Heart right ventricle (tissue), 16 donors: ENCODE measurements around the gene RAB33B. TPM values are rescaled to one million over a fixed set of nuclear protein-coding genes. Genes with fewer than 3 reads are reported as not detected.
"Not testable (repeated sequence)": the region's sequence is repeated elsewhere in the genome, so short reads cannot be mapped to it uniquely, and the experiment has no call there.

Experiments
- ATAC-seq, 8 donors: fragments of 200-7000 bp; cut with Tn5 transposase; one replicate each; pipeline ENCODE4 v1.9.1; 2020; ENCODE audit warnings: mild to moderate bottlenecking in 8 of 8, moderate library complexity in 8 of 8, moderate number of reproducible peaks in 1 of 8
- DNase-seq, 2 donors: peaks; one replicate each; pipeline ENCODE4 v3.0.0-alpha.2; 2020
- H3K27ac ChIP-seq, 10 donors: fragments of 200-600 bp; sonication (generic) in 2 of 10; one replicate each; pipeline versions ENCODE4 v1.5.0 to v1.8.0; 2020 to 2022; ENCODE audit warnings: mild to moderate bottlenecking in 3 of 10
- H3K27me3 ChIP-seq, 7 donors: fragments of 200-600 bp; one replicate each; pipeline ENCODE4 v1.8.0; 2021 to 2022; ENCODE audit warnings: mild to moderate bottlenecking in 2 of 7
- H3K36me3 ChIP-seq, 9 donors: fragments of 200-600 bp; sonication (generic) in 1 of 9; one replicate each; pipeline versions ENCODE4 v1.5.0 to v1.8.0; 2020 to 2022; ENCODE audit warnings: mild to moderate bottlenecking in 2 of 9
- H3K4me1 ChIP-seq, 9 donors: fragments of 200-600 bp; sonication (generic) in 1 of 9; one replicate each; pipeline versions ENCODE4 v1.5.0 to v1.8.0; 2020 to 2022; ENCODE audit warnings: mild to moderate bottlenecking in 4 of 9
- H3K4me3 ChIP-seq, 10 donors: fragments of 200-600 bp; sonication (generic) in 2 of 10; one replicate each; pipeline versions ENCODE4 v1.5.0 to v1.8.0; 2020 to 2022; ENCODE audit warnings: mild to moderate bottlenecking in 7 of 10, moderate library complexity in 2 of 10
- H3K9me3 ChIP-seq, 11 donors: fragments of 200-600 bp in 10 of 11; sonication (generic) in 2 of 11; one replicate each; pipeline versions ENCODE4 v1.5.0 to v1.8.0; 2013 to 2022; ENCODE audit warnings: mild to moderate bottlenecking in 2 of 11, control low read depth in 1 of 11, moderate library complexity in 1 of 11
- WGBS, 2 donors: extraction: QIAGEN DNeasy Blood & Tissue Kit; methylation state at CpG; one replicate each; pipeline ENCODE4 v1.1.7; 2013; ENCODE audit warnings: inconsistent platforms in 1 of 2; 5-methylcytosine and 5-hydroxymethylcytosine counted together
- intact Hi-C, 10 donors: fragments of 100-400 bp; cut with DNase I; formaldehyde crosslinking; loops; one replicate each; pipeline versions ENCODE4 v1.11.1 to v1.14.2; 2022
- polyA plus RNA-seq, 2 donors: library from polyadenylated mRNA; stranded (reverse); fragments of 200-250 nt; gene quantifications; one replicate each; pipeline ENCODE4 v1.2.3, GENCODE V29; 2013
- total RNA-seq, 10 donors: library from RNA; stranded (reverse); fragmentation: NEBNext Ultra II Directional in 3 of 10; extraction: Animal tissue kit (Norgen Biotek cat#: 25700) in 3 of 10; gene quantifications; one replicate each; pipeline versions ENCODE4 v1.2.1 to v1.2.4, GENCODE V29; 2021 to 2023
- TF ChIP-seq, protein P1 (sequence below), 9 donors: fragments of 200-600 bp; sonication (generic) in 2 of 9; IDR thresholded peaks; one replicate each; pipeline versions ENCODE4 v1.5.0 to v1.8.0; 2021 to 2022; ENCODE audit warnings: antibody characterized with exemption in 9 of 9, mild to moderate bottlenecking in 5 of 9, moderate library complexity in 1 of 9
- donor health status: Arrhythmogenic right ventricular cardiomyopathy.
- donor health status: ischemic (EF 13 %, LVEDD 7.1; RV severe dilation, severe dysfunction).
- donor health status: healthy with polysubstance abuse.
- donor health status: DM: no; HTN: yes; CAD: no.
- donor health status: DM: no; HTN: no; CAD: no.
- donor health status: ischemic (EF 25% LVEDD 6.9; RV normal size, moderate dysfunction).
- donor health status: ischemic (EF 25% LVEDD 5.7; RV mildly dilated, moderate dysfunction).
- donor health status: healthy.
- donor health status: DM: yes; HTN: yes; CAD: no.
- donor health status: Ischemic cardiomyopathy.
- donor health status: ischemic (EF 35%, LVEDD 5.7; RV mildly dilated, moderate dysfunction).
- donor health status: nonischemic (EF 11% LVEDD 7.7; RV severe dilation, severe dysfunction).
- donor health status: DM: yes; HTN: yes; CAD: no.
- donor health status: PGD.
- donor health status: ischemic (EF 29% LVEDD 5.4; RV normal size, mild dysfunction).
- donor health status: nonischemic (EF 23%, LVEDD 6.1; RV moderate dilation, normal function).

RAB33B gene
- total and polyA plus RNA-seq, 12 donors = 2.4 to 7.5 (median 6.6) TPM

DNA sequence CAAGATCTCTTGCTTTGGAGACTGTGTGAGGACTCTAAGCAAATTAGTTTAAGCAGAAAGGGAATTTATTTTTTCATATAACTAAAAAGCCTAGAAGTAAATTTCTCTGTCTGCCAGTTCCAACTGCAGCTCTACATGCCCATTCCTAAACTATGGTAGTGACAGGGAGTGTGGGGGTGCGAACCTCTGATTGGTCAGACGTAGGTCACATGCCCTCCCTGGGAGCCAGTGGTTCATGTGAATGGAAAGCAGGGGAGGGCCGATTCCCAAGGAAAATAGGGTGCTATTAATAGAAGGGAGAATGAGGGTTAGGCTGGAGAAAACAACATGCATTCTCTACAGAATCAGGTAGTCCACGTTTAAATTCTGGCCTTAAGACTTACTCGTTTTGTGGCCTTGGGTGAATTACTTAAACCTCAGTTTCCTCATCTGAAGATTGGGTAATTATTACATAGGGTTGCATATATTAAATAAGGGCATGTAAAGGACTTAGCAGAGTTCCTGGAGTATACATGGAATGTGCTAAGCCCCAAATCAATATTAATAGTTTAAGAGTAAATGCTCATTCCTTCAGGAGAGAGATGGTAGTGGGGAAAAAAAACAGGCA is 7.2 kb downstream of the RAB33B start:
- TF ChIP-seq, protein P1, sequence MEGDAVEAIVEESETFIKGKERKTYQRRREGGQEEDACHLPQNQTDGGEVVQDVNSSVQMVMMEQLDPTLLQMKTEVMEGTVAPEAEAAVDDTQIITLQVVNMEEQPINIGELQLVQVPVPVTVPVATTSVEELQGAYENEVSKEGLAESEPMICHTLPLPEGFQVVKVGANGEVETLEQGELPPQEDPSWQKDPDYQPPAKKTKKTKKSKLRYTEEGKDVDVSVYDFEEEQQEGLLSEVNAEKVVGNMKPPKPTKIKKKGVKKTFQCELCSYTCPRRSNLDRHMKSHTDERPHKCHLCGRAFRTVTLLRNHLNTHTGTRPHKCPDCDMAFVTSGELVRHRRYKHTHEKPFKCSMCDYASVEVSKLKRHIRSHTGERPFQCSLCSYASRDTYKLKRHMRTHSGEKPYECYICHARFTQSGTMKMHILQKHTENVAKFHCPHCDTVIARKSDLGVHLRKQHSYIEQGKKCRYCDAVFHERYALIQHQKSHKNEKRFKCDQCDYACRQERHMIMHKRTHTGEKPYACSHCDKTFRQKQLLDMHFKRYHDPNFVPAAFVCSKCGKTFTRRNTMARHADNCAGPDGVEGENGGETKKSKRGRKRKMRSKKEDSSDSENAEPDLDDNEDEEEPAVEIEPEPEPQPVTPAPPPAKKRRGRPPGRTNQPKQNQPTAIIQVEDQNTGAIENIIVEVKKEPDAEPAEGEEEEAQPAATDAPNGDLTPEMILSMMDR (IDR thresholded peaks at IDR 0.05) = no peak
- H3K4me1 ChIP-seq = peaks cover 0 to 34% (median 25%) of the 10 kb centered on the region in 9 donors
- 67 to 74% methylated on average over 5 of the region's 5 CpGs for WGBS, 2 donors
- H3K9me3 ChIP-seq = peaks cover 0 to 5% (median 0%) of the 10 kb centered on the region in 11 donors
- ATAC-seq = peak in 1 of 8 donors; percentile 60
- intact Hi-C loops = no loop called here
- H3K4me3 ChIP-seq = no peak overlapping the region
- DNase-seq = no peak
- no peaks in the 10 kb centered on the region for H3K27me3 ChIP-seq
- no peak overlapping the region for H3K27ac ChIP-seq
- H3K36me3 ChIP-seq = peaks cover 0 to 4% (median 0%) of the 10 kb centered on the region in 9 donors

DNA sequence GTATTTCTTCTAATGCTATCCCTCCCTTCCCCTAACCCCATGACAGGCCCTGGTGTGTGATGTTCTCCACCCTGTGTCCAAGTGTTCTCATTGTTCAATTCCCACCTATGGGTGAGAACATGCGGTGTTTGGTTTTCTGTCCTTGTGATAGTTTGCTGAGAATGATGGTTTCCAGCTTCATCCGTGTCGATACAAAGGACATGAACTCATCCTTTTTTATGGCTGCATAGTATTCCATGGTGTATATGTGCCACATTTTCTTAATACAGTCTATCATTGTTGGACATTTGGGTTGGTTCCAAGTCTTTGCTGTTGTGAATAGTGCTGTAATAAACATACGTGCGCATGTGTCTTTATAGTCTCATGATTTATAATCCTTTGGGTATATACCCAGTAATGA is 10.6 kb downstream of the RAB33B start:
- DNase-seq, ATAC-seq, H3K4me3 ChIP-seq, H3K36me3 ChIP-seq, H3K4me1 ChIP-seq, H3K27ac ChIP-seq, intact Hi-C loops, H3K27me3 ChIP-seq: not testable (repeated sequence)
- H3K9me3 ChIP-seq = peaks cover 0 to 23% (median 12%) of the 10 kb centered on the region in 11 donors
- 93 to 97% methylated on average over 5 of the region's 5 CpGs for WGBS, 2 donors

DNA sequence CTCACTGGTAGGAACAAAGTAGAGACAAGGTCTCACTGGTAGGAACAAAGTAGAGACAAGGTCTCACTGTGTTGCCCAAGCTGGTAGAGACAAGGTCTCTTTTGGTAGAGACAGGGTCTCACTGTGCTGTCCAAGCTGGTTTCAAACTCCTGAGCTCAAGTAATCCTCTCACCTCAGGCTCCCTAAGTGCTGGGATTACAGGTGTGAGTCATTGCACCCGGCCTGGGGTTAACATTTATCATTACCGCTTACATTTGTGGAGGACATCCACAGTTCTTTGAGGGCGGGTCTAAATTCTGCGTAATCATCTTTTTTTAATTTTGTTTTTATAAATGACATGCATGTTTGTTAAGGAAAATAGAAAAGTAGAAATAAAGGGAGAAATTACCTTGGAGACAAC is 12.0 kb downstream of the RAB33B start:
- DNase-seq (no peak), ATAC-seq (no peak)
- TF ChIP-seq, protein P1 (IDR thresholded peaks at IDR 0.05) = no peak
- WGBS, 2 donors = 71 to 73% methylated on average over 4 of the region's 4 CpGs
- Histone ChIP-seq H3K4me3 (no peak overlapping the region), H3K27ac (no peak overlapping the region), H3K27me3 (no peaks in the 10 kb centered on the region), H3K9me3 (peaks cover 0 to 25% (median 12%) of the 10 kb centered on the region in 11 donors), H3K36me3 (peaks cover 0 to under 1% (median 0%) of the 10 kb centered on the region in 9 donors), H3K4me1 (peaks cover 0 to 2% (median 0%) of the 10 kb centered on the region in 9 donors)
- intact Hi-C loops = no loop called here

DNA sequence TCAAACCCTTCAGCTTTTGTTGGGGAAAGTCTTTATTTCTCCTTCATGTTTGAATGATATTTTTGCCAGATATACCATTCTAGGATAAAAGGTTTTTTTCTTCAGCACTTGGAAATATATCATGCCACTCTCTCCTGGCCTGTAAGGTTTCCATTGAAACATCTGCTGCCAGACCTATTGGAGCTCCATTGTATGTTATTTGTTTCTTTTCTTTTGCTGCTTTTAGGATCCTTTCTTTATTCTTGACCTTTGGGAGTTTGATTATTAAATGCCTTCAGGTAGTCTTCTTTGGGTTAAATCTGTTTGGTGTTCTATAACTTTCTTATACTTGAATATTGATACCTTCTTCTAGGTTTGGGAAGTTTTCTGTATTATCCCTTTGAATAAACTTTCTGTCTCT is 14.8 kb downstream of the RAB33B start:
- DNase-seq, intact Hi-C loops, H3K4me3 ChIP-seq, ATAC-seq, H3K27me3 ChIP-seq, H3K4me1 ChIP-seq, H3K27ac ChIP-seq: not testable (repeated sequence)
- Histone ChIP-seq H3K9me3 (peaks cover 0 to 37% (median 17%) of the 10 kb centered on the region in 11 donors), H3K36me3 (peaks cover 0 to 17% (median 10%) of the 10 kb centered on the region in 9 donors)

DNA sequence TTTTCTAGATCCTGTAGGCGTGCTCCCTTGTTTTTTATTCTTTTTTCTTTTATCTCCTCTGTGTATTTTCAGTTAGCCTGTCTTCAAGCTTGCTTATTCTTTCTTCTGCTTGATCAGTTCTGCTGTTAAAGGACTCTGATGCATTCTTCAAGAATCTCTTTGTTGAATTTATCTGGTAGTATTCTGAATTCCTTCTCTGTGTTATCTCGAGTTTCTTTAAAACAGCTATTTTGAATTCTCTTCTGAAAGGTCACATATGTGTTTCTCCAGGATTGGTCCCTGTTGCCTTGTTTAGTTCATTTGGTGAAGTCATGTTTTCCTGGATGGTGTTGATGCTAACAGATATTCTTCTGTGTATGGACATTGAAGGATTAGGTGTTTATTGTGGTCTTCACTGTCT is 15.3 kb downstream of the RAB33B start:
- no peak for DNase-seq
- peaks cover 0 to 37% (median 17%) of the 10 kb centered on the region in 11 donors for H3K9me3 ChIP-seq
- H3K4me3 ChIP-seq = no peak overlapping the region
- peaks cover 0 to 22% (median 13%) of the 10 kb centered on the region in 9 donors for H3K36me3 ChIP-seq
- TF ChIP-seq, protein P1 (IDR thresholded peaks at IDR 0.05) = no peak
- 90 to 94% methylated on average over 2 of the region's 2 CpGs for WGBS, 2 donors
- intact Hi-C loops = no loop called here
- no peak overlapping the region for H3K27ac ChIP-seq
- no peak for ATAC-seq
- H3K4me1 ChIP-seq = peaks cover 0 to 5% (median 0%) of the 10 kb centered on the region in 9 donors
- H3K27me3 ChIP-seq = no peaks in the 10 kb centered on the region
